Activated T-cell treated with anti-CD3 and anti-CD28 coated beads, Interleukin-2, amount 50 U/mL, for 4 hours (primary cell): ENCODE results near the gene GBX1. TPM values are rescaled to one million over a fixed set of nuclear protein-coding genes. Genes with fewer than 3 reads are reported as not detected.

Experiments
- ATAC-seq, 2 donors: fragments of 200-7000 bp; cut with Tn5 transposase; one replicate each; pipeline ENCODE4 v1.10.0; 2021
- DNase-seq: peaks from one replicate; pipeline ENCODE4 v3.0.0-alpha.2; 2020
- H3K27me3 Mint-ChIP-seq: one replicate; pipeline ENCODE4 v1.8.0; 2021; ENCODE audit warnings: low read depth, mixed read lengths
- H3K36me3 Mint-ChIP-seq: one replicate; pipeline ENCODE4 v1.8.0; 2022; ENCODE audit warnings: mixed read lengths; ENCODE audit not compliant: insufficient read depth
- H3K4me1 Mint-ChIP-seq: one replicate; pipeline ENCODE4 v1.8.0; 2021; ENCODE audit warnings: low read depth, mixed read lengths
- H3K4me3 Mint-ChIP-seq: one replicate; pipeline ENCODE4 v1.8.0; 2021; ENCODE audit warnings: mild to moderate bottlenecking, moderate library complexity, mixed read lengths
- H3K9me3 Mint-ChIP-seq: one replicate; pipeline ENCODE4 v1.8.0; 2021; ENCODE audit warnings: mixed read lengths
- total RNA-seq, 3 donors: library from RNA; stranded (reverse); gene quantifications; one replicate each; pipeline ENCODE4 v1.2.1, GENCODE V29; 2021

Gene GBX1
- total RNA-seq, 3 donors from 2014 or later, result not detected

- Mint-ChIP-seq H3K4me3 (no peak overlapping the region), H3K27me3 (peaks cover 6% of the 10 kb centered on the region), H3K9me3 (no peaks in the 10 kb centered on the region), H3K4me1 (no peaks in the 10 kb centered on the region), H3K36me3 (no peaks in the 10 kb centered on the region)
- ATAC-seq (no peak), DNase-seq (no peak)
Observed at GRCh38 chr7:151185762-151186639, 18.5 kb upstream of the GBX1 start.

GRCh38 chr7:151181011-151181431, 13.5 kb upstream of the GBX1 start:
- no peak overlapping the region for H3K4me3 Mint-ChIP-seq
- DNase-seq, result no peak
- no peaks in the 10 kb centered on the region for H3K4me1 Mint-ChIP-seq
- no peaks in the 10 kb centered on the region for H3K36me3 Mint-ChIP-seq
- no peak for ATAC-seq
- peaks cover 12% of the 10 kb centered on the region for H3K27me3 Mint-ChIP-seq
- no peaks in the 10 kb centered on the region for H3K9me3 Mint-ChIP-seq

GRCh38 chr7:151179946-151180345, 12.5 kb upstream of the GBX1 start:
- H3K4me3 Mint-ChIP-seq, result no peak overlapping the region

GRCh38 chr7:151179287-151179860, 11.9 kb upstream of the GBX1 start:
- no peak for ATAC-seq
- Mint-ChIP-seq H3K36me3 (no peaks in the 10 kb centered on the region), H3K4me3 (no peak overlapping the region), H3K27me3 (peaks cover 15% of the 10 kb centered on the region), H3K4me1 (no peaks in the 10 kb centered on the region), H3K9me3 (no peaks in the 10 kb centered on the region)
- no peak for DNase-seq

More at GRCh38 chr7:151179946-151180345, 12.5 kb upstream of the GBX1 start:
- Mint-ChIP-seq H3K9me3 (no peaks in the 10 kb centered on the region), H3K36me3 (no peaks in the 10 kb centered on the region), H3K4me1 (no peaks in the 10 kb centered on the region), H3K27me3 (peaks cover 12% of the 10 kb centered on the region)
- ATAC-seq, result no peak
- no peak for DNase-seq

- ATAC-seq (no peak), DNase-seq (no peak)
- Mint-ChIP-seq H3K4me3 (no peak overlapping the region), H3K4me1 (no peaks in the 10 kb centered on the region), H3K36me3 (no peaks in the 10 kb centered on the region), H3K27me3 (peaks cover 16% of the 10 kb centered on the region), H3K9me3 (no peaks in the 10 kb centered on the region)
Observed at GRCh38 chr7:151178831-151179230, 11.3 kb upstream of the GBX1 start.

GRCh38 chr7:151178236-151178635, 10.7 kb upstream of the GBX1 start:
- ATAC-seq (no peak), DNase-seq (no peak)
- H3K4me1 Mint-ChIP-seq, result no peaks in the 10 kb centered on the region
- H3K9me3 Mint-ChIP-seq, result no peaks in the 10 kb centered on the region
- peaks cover 22% of the 10 kb centered on the region for H3K27me3 Mint-ChIP-seq
- no peaks in the 10 kb centered on the region for H3K36me3 Mint-ChIP-seq
- no peak overlapping the region for H3K4me3 Mint-ChIP-seq

GRCh38 chr7:151177310-151177709, 9.8 kb upstream of the GBX1 start:
- Mint-ChIP-seq H3K27me3 (peaks cover 30% of the 10 kb centered on the region), H3K36me3 (no peaks in the 10 kb centered on the region), H3K4me3 (no peak overlapping the region), H3K4me1 (peaks cover 6% of the 10 kb centered on the region), H3K9me3 (no peaks in the 10 kb centered on the region)
- DNase-seq (no peak), ATAC-seq (no peak)

GRCh38 chr7:151176401-151176800, 8.9 kb upstream of the GBX1 start:
- Mint-ChIP-seq H3K27me3 (peaks cover 29% of the 10 kb centered on the region), H3K4me3 (no peak overlapping the region), H3K36me3 (no peaks in the 10 kb centered on the region), H3K4me1 (peaks cover 6% of the 10 kb centered on the region), H3K9me3 (no peaks in the 10 kb centered on the region)
- no peak for DNase-seq
- no peak for ATAC-seq

- Mint-ChIP-seq H3K27me3 (peaks cover 32% of the 10 kb centered on the region), H3K9me3 (no peaks in the 10 kb centered on the region), H3K4me1 (peaks cover 6% of the 10 kb centered on the region), H3K4me3 (no peak overlapping the region), H3K36me3 (no peaks in the 10 kb centered on the region)
- ATAC-seq (no peak), DNase-seq (no peak)
Observed at GRCh38 chr7:151175793-151176311, 8.4 kb upstream of the GBX1 start.

- H3K9me3 Mint-ChIP-seq, result no peaks in the 10 kb centered on the region
- peaks cover 31% of the 10 kb centered on the region for H3K27me3 Mint-ChIP-seq
- no peak for DNase-seq
- H3K4me1 Mint-ChIP-seq, result peaks cover 6% of the 10 kb centered on the region
- no peak for ATAC-seq
- H3K36me3 Mint-ChIP-seq, result no peaks in the 10 kb centered on the region
- no peak overlapping the region for H3K4me3 Mint-ChIP-seq
Observed at GRCh38 chr7:151175047-151175792, 7.7 kb upstream of the GBX1 start.

GRCh38 chr7:151174246-151175046, 7.0 kb upstream of the GBX1 start:
- DNase-seq (no peak), ATAC-seq (peak; percentile 43 to 46)
- H3K27me3 Mint-ChIP-seq, result peaks cover 36% of the 10 kb centered on the region
- H3K4me1 Mint-ChIP-seq, result peaks cover 6% of the 10 kb centered on the region
- H3K36me3 Mint-ChIP-seq, result no peaks in the 10 kb centered on the region
- no peaks in the 10 kb centered on the region for H3K9me3 Mint-ChIP-seq
- no peak overlapping the region for H3K4me3 Mint-ChIP-seq

GRCh38 chr7:151173386-151174245, 6.1 kb upstream of the GBX1 start:
- Mint-ChIP-seq H3K4me1 (peaks cover 7% of the 10 kb centered on the region), H3K4me3 (no peak overlapping the region), H3K36me3 (no peaks in the 10 kb centered on the region), H3K9me3 (no peaks in the 10 kb centered on the region), H3K27me3 (peaks cover 41% of the 10 kb centered on the region)
- DNase-seq (no peak), ATAC-seq (no peak)
